NCI-H1436 (cell line): ENCODE measurements around the gene GPRIN3.
"Not testable (repeated sequence)": the region's sequence is repeated elsewhere in the genome, so short reads cannot be mapped to it uniquely, and the experiment has no call there.

Source experiments
- DNase-seq: peaks from one replicate; lab custom pipeline; 2025; lab: John Stamatoyannopoulos, UW

Gene GPRIN3

DNA sequence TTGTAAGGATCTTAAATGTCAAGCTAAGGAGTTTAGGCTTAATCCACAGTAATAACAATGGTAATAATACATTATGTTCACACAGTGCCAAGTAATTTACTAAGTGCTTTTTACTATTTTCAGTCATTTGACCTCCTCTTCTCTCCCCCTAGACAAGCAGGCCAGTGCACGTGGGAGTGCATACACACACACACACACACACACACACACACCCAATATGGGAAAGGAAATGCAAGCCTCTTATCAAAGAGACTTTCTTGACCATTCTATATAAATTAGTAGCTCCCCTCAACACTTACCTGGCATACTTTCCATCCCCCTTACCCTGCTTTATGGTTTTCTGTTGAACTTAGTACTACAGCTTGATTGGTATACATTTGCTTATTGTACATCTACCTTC lies 3.8 kb upstream of the GPRIN3 start:
- no peak for DNase-seq

DNA sequence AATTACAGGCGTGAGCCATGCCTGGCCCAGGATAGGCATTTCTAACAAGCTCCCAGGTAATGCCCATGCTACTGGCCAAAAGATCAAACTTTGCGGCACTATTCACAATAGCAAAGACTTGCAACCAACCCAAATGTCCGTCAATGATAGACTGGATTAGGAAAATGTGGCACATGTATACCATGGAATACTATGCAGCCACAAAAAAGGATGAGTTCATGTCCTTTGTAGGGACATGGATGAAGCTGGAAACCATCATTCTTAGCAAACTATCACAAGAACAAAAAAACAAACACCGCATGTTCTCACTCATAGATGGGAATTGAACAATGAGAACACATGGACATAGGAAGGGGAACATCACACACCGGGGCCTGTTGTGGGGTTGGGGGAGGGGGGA lies 1.6 kb upstream of the GPRIN3 start:
- not testable (repeated sequence) for DNase-seq

DNA sequence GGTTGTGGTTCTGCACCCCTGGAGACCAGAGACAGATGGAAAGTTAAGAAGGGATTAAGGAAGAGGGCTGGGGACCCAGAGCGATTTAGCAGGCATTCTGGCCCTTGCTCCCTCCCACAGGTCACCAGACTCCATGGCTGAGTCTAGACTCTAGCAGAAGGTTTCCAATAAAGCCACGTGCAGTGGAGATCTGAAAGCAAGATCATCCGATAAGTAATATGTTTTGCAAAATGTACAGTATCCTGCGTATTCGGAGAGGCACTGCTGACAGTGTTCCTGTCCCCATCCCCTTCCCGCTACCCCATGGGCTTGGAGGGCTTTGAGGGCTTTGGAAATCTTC lies 531 bp upstream of the GPRIN3 start:
- DNase-seq, result no peak

- no peak for DNase-seq
Observed at GRCh38 chr4:89307178-89307445, 488 bp downstream of the GPRIN3 start.

DNA sequence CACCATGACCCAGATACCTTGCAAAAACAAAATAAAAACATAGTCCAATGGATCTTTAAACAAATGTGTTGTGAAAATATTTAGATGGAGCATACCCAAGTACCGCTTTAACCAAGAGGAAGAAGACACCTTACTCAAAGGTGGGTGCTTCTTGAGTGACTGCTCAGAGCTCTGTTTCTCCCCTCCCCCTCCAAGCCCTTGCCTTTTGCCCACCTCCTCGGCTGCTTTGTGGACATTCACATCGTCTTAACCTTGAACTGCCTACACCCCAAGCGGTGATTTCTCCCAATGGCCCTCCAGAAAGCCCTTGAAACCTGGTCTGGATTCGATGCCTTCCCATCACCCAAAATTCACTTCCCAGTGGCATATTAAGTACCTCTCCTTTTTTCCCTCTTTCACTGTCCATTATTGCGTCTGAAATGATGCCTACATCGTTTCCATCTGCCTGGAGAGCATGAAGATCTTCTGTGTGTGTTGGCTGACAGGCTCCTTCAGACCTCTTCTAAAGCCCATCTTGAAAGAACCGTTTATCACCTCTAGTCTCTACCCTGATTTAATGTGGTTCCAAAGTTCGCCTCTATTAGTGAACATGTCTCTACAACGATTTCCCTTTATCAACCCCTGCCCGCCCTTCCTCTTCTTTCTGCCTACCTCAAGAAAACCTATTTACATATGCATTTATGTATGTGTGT lies 968 bp downstream of the GPRIN3 start:
- DNase-seq, result no peak

DNA sequence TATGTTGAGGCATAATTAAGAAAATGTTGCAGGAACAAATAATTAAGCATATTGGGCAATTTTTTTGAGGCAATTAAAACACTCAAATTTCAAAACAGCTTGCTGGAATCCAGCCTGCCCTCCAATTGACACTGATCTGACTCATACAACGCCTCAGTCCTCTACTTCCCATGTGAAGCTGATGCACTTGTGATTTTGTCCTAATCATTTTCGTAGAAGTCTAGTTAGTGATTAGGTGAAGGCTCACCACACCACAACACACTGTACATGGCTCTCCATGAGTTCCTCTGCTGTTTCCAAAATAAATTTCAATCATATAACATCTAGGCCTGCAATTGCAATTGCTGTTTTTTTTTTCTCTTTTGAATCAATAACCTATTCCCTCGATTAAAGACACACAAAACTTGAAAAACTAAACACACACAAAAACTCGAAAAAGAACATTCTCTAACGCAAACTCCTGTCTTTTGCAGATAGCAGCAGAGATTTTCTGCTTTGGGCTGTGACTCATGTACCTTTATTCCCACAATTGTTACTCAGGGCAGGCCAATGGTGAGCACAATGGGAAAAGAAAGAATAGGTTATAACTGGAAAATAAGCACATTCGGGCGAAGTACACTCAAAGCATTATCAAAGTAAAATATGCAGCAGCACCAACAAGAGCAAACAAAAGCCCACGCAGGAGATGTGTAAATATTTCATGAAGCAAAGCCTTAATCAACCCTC lies 1.7 kb downstream of the GPRIN3 start:
- DNase-seq, result no peak

DNA sequence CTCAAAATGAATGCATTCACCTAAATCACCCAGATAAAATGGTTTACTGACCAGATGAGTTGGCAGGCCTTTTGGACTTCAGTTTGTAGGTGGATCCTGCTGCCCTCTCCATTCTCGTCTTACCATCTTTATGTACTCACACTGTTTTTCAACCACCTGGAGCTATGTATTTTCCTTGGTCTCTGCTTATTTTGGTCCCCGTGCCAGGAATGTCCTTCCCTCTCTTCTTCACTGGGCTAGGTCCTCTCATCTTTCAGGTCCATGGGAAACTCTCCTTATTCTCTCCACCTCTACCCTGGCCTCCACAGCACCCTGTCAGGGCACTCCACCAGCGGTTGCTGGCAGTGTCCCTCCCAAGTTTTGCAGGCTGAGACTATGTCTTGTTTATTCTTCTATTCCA lies 2.6 kb downstream of the GPRIN3 start:
- no peak for DNase-seq

GRCh38 chr4:89303814-89304388 lies 3.7 kb downstream of the GPRIN3 start:
- DNase-seq, result no peak

GRCh38 chr4:89303177-89303576 lies 4.4 kb downstream of the GPRIN3 start:
- no peak for DNase-seq

GRCh38 chr4:89301902-89302301 lies 5.7 kb downstream of the GPRIN3 start:
- no peak for DNase-seq

DNA sequence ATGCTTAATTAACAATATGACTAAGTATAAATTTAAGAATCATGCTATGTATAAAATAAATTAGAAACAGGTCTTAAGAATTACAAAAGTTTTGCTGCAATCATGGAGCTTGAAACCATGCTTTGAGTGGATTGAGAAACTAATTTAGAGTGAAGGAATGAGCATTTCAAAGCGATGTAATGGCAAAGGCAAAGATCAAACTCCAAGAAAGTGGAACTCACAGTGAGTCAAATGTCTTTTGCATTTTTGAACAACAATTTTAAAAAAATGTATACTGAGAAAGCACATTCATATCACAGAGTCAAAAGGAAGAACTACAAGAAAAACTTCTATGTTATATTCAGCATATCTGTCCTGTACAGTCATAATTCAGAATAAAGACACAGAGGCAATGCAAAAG lies 6.6 kb downstream of the GPRIN3 start:
- DNase-seq, result no peak

GRCh38 chr4:89300499-89300898 lies 7.1 kb downstream of the GPRIN3 start:
- no peak for DNase-seq

DNA sequence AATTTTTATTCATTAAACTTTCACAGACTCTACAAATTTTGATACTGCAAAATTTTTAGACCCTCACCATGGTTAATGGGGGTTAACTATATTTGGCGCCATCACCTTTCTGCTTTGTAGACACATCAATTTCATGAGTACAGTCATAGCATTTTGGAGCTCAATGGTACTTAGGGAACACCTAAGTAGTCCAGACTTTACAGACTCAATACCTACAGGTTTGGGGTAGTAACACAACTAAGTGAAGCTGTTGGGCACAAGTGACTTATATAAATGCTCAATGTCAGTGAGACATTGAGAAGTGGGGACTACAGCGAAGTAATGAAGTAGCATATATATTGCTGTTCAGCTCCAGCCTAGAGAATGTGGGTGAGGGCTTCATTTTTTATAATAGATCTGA lies 7.5 kb downstream of the GPRIN3 start:
- DNase-seq, result no peak

DNA sequence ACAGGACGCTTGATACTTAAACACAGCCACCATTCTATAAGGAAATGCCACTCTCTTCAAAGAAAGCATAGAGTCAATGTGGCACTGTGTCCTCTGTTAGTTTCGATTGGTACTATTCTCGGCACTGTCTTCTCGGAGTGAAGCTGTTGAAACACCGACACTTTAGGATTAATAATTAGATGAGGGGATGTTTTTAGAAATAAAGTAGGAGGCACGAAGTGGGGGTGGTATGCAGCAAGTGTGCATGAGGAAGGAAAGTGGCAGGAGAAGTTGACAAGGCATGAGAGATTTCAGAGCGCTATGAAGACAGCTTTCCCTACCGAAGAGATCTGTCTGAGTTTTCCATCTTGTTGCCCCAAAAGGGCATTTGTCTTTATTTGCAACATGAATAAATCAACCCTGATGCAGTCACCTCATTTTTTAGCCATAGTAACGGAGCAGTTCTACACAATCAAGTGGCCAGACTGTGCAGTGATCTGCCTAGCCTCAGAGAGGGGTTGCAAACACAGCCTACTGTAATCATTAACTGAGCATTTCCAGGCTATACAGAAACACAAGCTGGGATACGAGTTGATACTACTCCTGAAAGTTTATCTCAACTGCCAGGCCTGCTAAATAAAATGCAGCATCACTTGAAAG lies 8.3 kb downstream of the GPRIN3 start:
- DNase-seq, result no peak

- peak; percentile 23 for DNase-seq
Observed at GRCh38 chr4:89298788-89299152, 8.8 kb downstream of the GPRIN3 start.

DNA sequence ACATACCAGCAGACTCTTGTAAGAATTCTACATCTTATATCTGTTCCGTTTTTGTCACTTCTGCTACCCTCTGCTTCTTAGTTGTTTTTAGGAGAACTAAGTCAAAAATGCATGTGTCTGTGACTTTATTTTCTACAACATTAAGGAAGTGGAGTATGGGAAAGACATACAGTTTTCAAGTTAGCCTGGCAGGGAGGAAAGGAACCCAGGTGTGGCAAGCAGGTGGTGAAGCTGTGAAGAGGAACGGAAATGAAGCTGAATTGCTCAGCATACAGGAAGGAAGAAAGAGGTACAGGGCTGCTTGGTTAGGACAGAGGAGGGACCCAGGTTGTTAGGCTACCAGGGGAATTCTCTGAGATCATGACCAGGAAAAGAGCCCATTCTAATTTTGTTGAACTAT lies 9.4 kb downstream of the GPRIN3 start:
- no peak for DNase-seq

DNA sequence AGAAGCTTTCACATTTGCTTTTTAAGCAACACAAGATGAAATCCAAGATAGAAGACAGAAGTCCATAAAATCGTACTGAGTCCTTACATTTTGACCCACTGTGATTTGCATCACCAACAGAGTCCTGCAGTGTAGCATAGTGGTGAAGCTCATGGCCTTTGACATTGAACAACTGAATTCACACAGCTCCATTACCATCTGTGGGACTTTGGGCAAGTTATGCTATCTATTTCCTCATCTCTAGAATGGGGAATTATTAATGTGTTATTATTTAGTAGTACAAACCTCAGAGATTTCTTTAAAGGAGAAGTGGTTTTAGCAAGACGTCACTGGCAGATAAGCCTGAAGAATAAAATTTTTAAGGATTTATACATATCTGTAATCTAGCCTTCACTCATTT lies 10.7 kb downstream of the GPRIN3 start:
- DNase-seq, result no peak

- no peak for DNase-seq
Observed at GRCh38 chr4:89296399-89296798, 11.2 kb downstream of the GPRIN3 start.

GRCh38 chr4:89295415-89295927 lies 12.1 kb downstream of the GPRIN3 start:
- no peak for DNase-seq

- no peak for DNase-seq
Observed at GRCh38 chr4:89294573-89295269, 12.9 kb downstream of the GPRIN3 start.

DNA sequence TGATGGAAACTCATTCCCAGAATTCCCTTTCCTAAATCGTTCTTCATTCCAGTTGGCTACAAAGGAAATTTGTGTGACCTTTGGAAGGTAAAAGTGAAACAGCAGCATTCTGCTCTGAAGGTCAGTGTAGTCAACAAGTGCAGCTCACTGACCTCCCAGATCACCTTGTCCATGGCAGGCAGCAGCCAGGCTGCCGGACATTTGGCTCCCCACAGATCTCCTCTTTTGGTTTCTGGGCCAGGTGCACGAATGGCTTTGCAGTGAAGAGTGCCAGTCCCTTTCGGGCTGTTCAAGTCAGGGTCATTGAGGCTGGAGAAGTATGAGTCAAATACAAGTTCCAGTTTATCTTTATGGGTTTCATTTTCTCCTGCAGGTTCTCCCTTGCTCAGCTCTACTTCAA lies 14.3 kb downstream of the GPRIN3 start:
- DNase-seq, result no peak

DNA sequence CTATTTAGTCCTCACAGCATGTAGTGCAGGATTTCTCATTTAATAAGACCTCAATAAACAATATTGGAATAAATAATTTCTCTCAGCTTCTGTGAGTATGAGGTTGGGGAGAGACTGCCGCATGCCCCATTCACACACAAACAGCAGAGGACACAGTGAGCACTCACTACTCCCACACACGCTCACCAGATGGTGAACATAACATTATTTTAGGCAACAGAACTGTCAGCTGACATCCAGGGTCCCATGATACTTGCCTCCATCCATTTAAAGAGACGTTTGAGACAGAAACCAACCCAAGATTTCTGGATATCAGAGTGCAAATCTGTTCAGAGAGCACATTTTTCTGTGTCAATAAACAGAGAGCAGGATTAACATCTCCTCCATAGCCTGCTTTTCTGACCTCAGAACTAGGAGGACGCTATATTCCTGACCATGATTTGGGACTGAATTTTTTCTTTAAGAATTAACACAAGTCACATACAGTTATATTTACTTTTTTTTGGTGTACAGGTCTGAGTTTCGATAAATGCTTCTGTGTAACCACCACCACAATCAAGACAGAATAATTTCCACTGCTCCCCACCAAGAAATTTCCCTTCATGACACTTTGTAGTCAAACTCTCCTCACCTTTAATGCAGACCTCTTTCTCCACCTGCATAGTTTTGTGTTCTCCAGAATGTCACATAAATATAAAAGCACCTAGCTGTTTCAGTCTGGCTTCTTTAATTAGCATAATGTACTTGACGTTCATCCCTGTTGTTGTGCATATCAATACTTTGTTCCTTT lies 16.7 kb downstream of the GPRIN3 start:
- no peak for DNase-seq
